OCI-LY3 (cell line): Measurements from ENCODE around the gene SLC2A6.

Experiments
- CTCF ChIP-seq: fragments of 200-600, 300-600 bp; sonication (generic); IDR thresholded peaks from 2 replicates; pipeline ENCODE4 v1.5.1; 2014; ENCODE audit warnings: antibody characterized with exemption, low read length, low read depth
- EZH2phosphoT487 ChIP-seq: fragments of 200-600 bp; shearing (Covaris generic); IDR thresholded peaks from 2 replicates; pipeline ENCODE4 v1.6.1; 2018; ENCODE audit warnings: antibody characterized with exemption, mixed run types, low read depth

- TF ChIP-seq CTCF (no peak), EZH2phosphoT487 (no peak)
Measured at GRCh38 chr9:133449760-133450159, 29.1 kb downstream of the SLC2A6 start.
